ENCODE data around the gene ADAM12. TPM values are rescaled to one million over a fixed set of nuclear protein-coding genes. Genes with fewer than 3 reads are reported as not detected.

ADAM12 gene
- total and polyA plus RNA-seq, 10 donors, result 0.51 to 7.0 (median 1.0) TPM

DNA sequence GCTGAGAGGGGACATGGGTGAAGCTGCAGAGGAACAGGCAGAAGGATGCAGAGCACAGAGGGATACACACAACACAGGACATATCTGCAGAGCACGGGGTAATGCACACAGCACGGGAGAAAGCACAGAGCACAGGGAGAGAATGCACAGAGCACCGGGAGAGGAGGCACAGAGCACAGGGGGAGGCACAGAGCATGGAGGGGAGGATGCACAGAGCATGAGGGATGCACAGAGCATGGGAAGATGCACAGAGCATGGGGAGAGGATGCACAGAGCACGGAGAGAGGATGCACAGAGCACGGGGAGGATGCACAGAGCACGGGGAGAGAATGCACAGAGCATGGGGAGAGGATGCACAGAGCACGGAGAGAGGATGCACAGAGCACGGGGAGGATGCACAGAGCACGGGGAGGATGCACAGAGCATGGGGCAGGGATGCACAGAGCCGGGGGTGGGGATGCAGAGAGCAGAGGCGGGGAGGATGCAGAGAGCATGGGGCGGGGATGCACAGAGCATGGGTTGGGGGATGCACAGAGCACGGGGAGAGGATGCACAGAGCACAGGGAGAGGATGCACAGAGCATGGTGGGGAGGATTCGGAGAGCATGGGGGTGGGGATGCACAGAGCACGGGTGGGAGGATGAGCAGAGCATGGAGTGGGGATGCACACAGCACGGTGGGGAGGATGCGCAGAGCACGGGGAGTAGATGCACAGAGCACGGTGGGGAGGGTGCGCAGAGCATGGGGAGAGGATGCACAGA, 230.0 kb downstream of the ADAM12 start:
- no peak for TF ChIP-seq POLR2AphosphoS5 (IDR thresholded peaks at IDR 0.05)
- TF ChIP-seq POLR2A (IDR thresholded peaks at IDR 0.05), result no peak
- no peak for TF ChIP-seq CTCF (IDR thresholded peaks at IDR 0.05 in 8 of 11, conservative IDR thresholded peaks at IDR 0.05 in 3 of 11)
- WGBS, 5 donors, result 70 to 76% (median 72%) methylated on average over 20 of the region's 20 CpGs
- intact Hi-C loops (cut with DNase I; ENCODE audit: low total_unique reads), result no loop called here
- no peak for DNase-seq
- Histone ChIP-seq H3K4me1 (peaks cover 0 to 18% (median 0%) of the 10 kb centered on the region in 6 donors), H3K9me3 (peaks cover 0 to 4% (median 0%) of the 10 kb centered on the region in 8 donors), H3K27ac (no peak overlapping the region), H3K4me3 (no peak overlapping the region), H3K27me3 (replicated peaks in 1 of 7) (peaks cover 0 to 7% (median 0%) of the 10 kb centered on the region in 7 donors), H3K36me3 (no peaks in the 10 kb centered on the region)

DNA sequence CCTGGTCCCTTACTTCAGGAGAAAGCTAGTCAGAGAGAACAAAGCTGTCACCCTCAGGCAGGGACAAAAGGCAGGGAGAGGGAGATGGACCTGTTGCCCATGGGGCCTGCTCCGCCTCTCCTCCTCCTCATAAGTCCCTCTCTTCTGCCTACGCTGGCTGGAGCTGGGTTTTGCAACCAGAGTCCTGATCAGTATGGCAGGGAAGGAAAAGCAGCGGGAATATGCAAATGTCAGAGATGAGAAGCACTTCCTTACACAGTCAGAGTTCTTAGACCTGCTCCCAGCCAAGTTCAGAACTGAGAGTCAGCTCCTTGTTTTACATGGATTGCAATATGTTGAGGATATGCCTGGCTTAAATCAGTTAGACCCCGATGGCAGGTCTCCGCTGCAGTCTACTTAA, 231.1 kb downstream of the ADAM12 start:
- DNase-seq, result no peak
- H3K27me3 ChIP-seq (replicated peaks in 1 of 7), result peaks cover 0 to 7% (median 0%) of the 10 kb centered on the region in 7 donors
- H3K36me3 ChIP-seq, result no peaks in the 10 kb centered on the region
- WGBS, 5 donors, result 65 to 77% (median 72%) methylated on average over 4 to 5 of the region's 5 CpGs
- intact Hi-C loops (cut with DNase I; ENCODE audit: low total_unique reads), result no loop called here
- TF ChIP-seq CTCF (IDR thresholded peaks at IDR 0.05 in 8 of 11, conservative IDR thresholded peaks at IDR 0.05 in 3 of 11), result no peak
- TF ChIP-seq POLR2AphosphoS5 (IDR thresholded peaks at IDR 0.05), result no peak
- no peak for TF ChIP-seq POLR2A (IDR thresholded peaks at IDR 0.05)
- peaks cover 0 to 1% (median 0%) of the 10 kb centered on the region in 8 donors for H3K9me3 ChIP-seq
- H3K27ac ChIP-seq, result no peak overlapping the region
- no peak overlapping the region for H3K4me3 ChIP-seq
- peaks cover 0 to 18% (median 0%) of the 10 kb centered on the region in 6 donors for H3K4me1 ChIP-seq

- H3K4me1 ChIP-seq, result peaks cover 0 to 18% (median 0%) of the 10 kb centered on the region in 6 donors
- peaks cover 0 to 7% (median 0%) of the 10 kb centered on the region in 7 donors for H3K27me3 ChIP-seq (replicated peaks in 1 of 7)
- intact Hi-C loops (cut with DNase I; ENCODE audit: low total_unique reads), result no loop called here
- TF ChIP-seq POLR2AphosphoS5 (IDR thresholded peaks at IDR 0.05) (no peak), CTCF (IDR thresholded peaks at IDR 0.05 in 8 of 11, conservative IDR thresholded peaks at IDR 0.05 in 3 of 11) (no peak), POLR2A (IDR thresholded peaks at IDR 0.05) (no peak)
- no peak overlapping the region for H3K27ac ChIP-seq
- WGBS, 5 donors, result 68 to 80% (median 78%) methylated on average over 6 of the region's 6 CpGs
- H3K9me3 ChIP-seq, result peaks cover 0 to 8% (median 3%) of the 10 kb centered on the region in 8 donors
- no peak for DNase-seq
- H3K36me3 ChIP-seq, result no peaks in the 10 kb centered on the region
- H3K4me3 ChIP-seq, result no peak overlapping the region
Observed at GRCh38 chr10:126156503-126156902, 231.8 kb downstream of the ADAM12 start.

DNA sequence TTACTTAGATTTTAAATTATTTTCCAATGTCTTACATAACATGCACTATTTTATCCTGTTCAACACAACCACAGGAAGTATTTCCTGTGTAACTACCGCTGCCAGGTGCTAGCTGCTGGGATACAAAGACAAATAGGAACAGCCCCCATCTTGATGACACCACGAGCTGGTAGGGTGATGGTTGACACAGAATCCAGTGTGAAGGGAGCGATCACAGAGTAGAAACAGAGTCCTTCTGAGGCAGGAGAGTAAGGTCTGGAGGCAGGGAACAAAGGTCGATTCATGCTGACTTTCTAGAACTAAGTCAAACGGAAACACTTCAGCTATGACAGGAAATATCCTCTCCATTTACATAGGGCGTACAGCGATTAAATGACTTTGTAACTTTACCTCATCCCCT, 232.3 kb downstream of the ADAM12 start:
- no peak overlapping the region for H3K4me3 ChIP-seq
- no peak for DNase-seq

More for the DNA sequence above, 232.3 kb downstream of the ADAM12 start:
- Histone ChIP-seq H3K27ac (no peak overlapping the region), H3K27me3 (replicated peaks in 1 of 7) (peaks cover 0 to 7% (median 0%) of the 10 kb centered on the region in 7 donors), H3K9me3 (peaks cover 0 to 13% (median 8%) of the 10 kb centered on the region in 8 donors), H3K4me1 (peaks cover 0 to 18% (median 0%) of the 10 kb centered on the region in 6 donors), H3K36me3 (no peaks in the 10 kb centered on the region)
- TF ChIP-seq POLR2AphosphoS5 (IDR thresholded peaks at IDR 0.05) (no peak), POLR2A (IDR thresholded peaks at IDR 0.05) (no peak), CTCF (IDR thresholded peaks at IDR 0.05 in 8 of 11, conservative IDR thresholded peaks at IDR 0.05 in 3 of 11) (no peak)
- WGBS, 5 donors, result 31 to 51% (median 44%) methylated on average over 7 of the region's 7 CpGs
- intact Hi-C loops (cut with DNase I; ENCODE audit: low total_unique reads), result no loop called here

Measured in spleen (tissue), 11 donors.